Esophagus squamous epithelium (tissue), 4 donors: Measurements from ENCODE around the gene RPS19BP1.

Source experiments
- POLR2A ChIP-seq, 4 donors: fragments of 450-650 bp; IDR thresholded peaks; one replicate each; pipeline ENCODE4 v1.6.1; 2017; ENCODE audit warnings: antibody characterized with exemption in 4 of 4, mild to moderate bottlenecking in 4 of 4, moderate library complexity in 3 of 4
- TF ChIP-seq, protein P1 (sequence below), 6 experiments: fragments of 450-650 bp in 4 of 6; fragments of 200-600 bp in 2 of 6; sonication (generic) in 2 of 6; IDR thresholded peaks; one replicate each; pipeline ENCODE4 v1.5.1; 2016 to 2019; ENCODE audit warnings: antibody characterized with exemption in 6 of 6, mild to moderate bottlenecking in 4 of 6, moderate library complexity in 4 of 6

- TF ChIP-seq POLR2A (IDR thresholded peaks at IDR 0.05), result no peak
- TF ChIP-seq, protein P1, sequence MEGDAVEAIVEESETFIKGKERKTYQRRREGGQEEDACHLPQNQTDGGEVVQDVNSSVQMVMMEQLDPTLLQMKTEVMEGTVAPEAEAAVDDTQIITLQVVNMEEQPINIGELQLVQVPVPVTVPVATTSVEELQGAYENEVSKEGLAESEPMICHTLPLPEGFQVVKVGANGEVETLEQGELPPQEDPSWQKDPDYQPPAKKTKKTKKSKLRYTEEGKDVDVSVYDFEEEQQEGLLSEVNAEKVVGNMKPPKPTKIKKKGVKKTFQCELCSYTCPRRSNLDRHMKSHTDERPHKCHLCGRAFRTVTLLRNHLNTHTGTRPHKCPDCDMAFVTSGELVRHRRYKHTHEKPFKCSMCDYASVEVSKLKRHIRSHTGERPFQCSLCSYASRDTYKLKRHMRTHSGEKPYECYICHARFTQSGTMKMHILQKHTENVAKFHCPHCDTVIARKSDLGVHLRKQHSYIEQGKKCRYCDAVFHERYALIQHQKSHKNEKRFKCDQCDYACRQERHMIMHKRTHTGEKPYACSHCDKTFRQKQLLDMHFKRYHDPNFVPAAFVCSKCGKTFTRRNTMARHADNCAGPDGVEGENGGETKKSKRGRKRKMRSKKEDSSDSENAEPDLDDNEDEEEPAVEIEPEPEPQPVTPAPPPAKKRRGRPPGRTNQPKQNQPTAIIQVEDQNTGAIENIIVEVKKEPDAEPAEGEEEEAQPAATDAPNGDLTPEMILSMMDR (IDR thresholded peaks at IDR 0.05), result no peak
Observed at GRCh38 chr22:39482768-39483167, 49.8 kb downstream of the RPS19BP1 start.
